ENCODE results near the gene P2RY1.

Gene P2RY1

DNA sequence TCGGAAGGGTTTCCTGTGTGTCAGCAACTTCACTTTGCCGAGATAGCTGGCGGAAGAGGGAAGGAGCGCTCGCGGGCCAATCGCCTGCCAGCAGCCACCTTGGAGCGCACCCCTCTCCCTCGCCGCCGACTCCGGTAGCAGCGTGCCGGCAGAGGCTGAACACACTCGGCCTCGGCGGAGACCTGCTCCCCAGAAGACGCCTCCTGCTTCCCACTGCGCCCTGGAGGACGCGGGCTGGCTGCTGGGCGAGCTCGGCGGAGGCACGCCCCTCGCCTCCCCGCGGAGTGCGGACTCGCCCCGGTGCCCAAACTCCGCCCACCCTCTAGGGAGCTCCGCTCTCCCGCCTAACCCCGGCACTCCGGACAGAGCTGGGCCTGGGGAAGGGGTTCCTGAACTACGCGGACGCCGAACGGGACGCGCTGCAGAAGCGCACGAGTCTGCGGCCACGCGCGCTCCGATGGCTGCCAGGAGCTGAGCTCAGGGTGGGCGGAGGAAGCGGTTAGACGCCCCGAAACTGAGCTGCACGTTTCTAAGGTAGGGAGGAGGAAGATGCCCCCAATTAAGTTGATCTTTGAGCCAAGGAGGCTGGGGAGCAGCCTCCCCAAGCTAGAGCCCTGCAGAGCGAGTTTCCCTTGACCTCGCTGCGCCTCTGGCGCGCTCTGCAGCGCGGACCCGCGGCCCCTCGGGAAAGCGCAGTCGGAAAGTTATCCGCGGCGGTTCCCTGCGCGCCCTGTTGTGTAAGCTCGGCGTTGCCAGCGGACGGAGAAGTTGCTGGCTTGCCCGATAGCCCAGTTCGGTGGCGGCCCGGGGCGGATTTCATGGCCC lies at the start of gene P2RY1:
Gene P2RY1, plus strand, starts transcription at position 356 of the 825 bp plus-strand sequence. CDS start 652 bp downstream, outside the sequence.
- peak; percentile 7 for DNase-seq

- no peak for DNase-seq
Measured at GRCh38 chr3:152786977-152787681, 47.8 kb upstream of the P2RY1 start.

DNA sequence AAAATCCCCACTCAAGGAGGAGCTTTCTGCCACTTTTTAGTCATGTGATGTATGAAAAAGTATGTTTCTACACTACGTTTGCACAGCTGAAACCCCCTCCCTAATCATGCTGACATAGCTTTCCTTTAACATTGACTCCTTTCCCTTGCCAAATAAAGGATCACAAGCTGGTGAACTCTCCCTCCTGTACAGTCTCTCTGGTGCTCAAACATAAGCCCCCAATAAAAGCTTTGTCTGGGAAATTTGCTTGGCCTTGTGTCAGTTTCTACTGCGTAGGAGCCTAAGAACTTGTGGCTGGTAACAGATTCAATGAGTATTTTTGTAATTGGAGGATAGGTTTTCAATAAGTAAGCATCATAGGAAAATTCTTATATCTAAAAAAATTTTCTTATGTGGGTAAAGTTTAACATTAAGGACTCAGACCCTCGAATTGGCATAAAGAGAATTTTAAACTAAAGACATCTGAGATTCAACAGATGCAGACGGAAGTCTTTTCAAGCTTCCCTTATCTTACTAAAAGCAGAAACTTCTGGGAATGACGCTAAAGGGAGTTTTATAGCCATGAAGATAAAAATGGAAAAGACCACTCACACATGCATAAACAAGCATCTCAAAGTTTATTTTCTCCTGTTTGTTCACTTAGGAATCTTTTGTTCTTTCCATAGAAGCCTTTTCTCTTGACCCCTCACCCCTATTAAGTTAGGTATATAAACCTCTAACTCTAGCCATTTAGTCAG lies 44.1 kb upstream of the P2RY1 start:
- DNase-seq: no peak

DNA sequence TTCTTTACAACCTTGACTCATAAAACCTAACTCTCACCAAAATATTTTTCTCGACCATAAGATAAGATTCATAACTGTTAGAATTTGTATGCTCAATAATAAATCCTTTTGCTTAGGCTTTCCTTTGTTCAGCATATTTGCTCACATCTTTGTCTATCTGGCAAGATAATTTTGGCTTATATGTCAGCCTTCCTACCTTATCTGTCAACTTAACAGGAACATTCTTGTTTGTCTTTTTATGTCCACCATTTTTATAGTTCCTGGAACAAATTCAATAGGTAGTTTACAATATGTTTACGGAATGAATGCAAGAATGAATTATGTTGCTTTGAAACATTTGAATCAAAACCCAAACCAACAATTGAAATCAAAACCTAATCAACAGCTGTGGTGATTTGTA lies 41.0 kb upstream of the P2RY1 start:
- DNase-seq: no peak

DNA sequence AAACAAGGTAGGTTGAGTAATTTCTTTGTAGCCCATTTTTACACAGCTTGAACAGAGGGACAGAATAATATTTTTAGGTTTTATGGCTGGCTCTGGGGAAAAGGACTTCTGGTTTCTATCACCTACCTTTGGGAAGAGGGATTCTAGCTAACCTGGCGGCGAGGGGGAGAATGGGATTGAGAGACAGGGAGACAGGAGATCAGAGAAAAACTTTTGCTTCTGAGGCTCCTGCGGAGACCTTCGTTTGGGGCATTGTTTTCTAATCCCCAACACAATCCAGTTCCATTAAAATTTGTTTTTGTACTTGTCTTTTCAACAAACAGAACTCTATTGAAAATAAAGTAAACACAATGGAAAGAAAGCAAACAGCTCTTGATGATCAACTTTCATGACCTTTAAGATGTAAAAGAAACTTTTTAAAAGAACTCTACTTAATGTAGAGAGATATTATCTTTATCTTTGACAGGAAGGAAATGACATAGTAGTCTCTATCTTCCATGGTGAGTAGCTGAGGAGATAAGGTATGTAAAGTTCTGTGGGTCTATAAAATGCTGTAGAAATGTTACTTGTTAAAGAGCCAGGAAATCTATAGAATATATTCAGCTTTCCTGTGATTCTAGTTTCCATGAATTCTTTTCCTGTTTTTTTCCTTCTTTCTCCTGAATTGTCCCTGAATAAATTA lies 37.0 kb upstream of the P2RY1 start:
- DNase-seq: no peak

- DNase-seq: no peak
Measured at GRCh38 chr3:152811974-152812760, 22.8 kb upstream of the P2RY1 start.

- DNase-seq: no peak
Measured at GRCh38 chr3:152817400-152817799, 17.5 kb upstream of the P2RY1 start.

- no peak for DNase-seq
Measured at GRCh38 chr3:152818027-152818426, 16.9 kb upstream of the P2RY1 start.

DNA sequence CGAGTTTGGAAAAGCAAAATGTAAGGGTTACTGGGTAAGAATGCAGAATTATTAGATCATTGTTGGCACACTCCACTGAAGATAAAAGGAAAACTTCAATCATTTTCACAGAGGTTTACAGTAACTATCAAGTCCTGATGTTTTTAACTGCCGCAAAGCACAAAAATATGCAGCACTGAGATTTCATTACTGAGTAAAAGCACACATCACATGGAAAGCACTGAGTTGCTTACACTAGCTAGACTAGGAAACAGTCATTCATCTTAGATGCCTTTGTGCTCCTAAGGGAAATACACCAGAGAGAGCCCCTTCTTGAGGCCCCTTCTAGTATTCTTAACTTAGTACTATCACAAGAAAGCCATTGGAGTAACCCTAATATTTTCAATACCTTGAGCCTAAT lies 11.8 kb upstream of the P2RY1 start:
- DNase-seq: no peak

- no peak for DNase-seq
Measured at GRCh38 chr3:152823781-152824180, 11.2 kb upstream of the P2RY1 start.

- DNase-seq: no peak
Measured at GRCh38 chr3:152825566-152825965, 9.4 kb upstream of the P2RY1 start.

DNA sequence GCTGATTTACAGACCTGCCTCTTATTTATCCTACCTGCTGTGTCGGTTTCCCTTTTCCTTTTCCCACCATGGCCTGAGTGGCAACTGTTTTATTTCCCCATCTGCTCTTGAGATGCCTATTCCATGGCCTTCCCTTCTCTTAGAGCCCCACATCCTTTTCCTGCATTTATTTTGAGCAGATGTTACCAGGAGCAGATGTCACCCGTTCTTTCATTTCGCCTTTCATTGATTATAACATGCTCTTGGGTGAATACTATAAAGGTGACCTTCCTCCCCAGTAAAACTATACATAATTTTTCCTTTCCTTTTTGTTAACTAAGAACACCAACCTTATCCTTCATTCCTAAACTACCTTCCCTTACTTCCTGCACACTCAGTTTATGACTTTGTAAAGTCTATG lies 8.5 kb upstream of the P2RY1 start:
- no peak for DNase-seq

DNA sequence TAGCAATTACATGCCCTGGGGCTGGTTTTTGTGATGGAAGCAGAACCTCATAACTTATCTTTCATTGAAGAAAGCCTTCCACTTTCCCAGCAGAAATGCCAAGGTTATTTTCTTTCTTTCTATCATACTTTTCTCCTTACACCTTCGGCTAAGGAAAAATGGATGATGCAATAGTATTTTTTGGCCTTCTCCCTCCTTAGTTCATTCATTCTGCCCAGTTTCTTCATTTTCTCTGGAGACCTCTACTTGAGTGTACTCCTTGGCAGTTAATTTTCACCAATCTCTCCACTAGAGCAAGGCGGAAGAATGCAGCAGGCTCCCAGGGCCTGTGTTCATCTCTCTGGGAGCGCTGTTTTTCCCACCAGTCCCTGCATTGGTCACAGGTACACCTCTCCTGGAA lies 7.6 kb upstream of the P2RY1 start:
- no peak for DNase-seq

DNA sequence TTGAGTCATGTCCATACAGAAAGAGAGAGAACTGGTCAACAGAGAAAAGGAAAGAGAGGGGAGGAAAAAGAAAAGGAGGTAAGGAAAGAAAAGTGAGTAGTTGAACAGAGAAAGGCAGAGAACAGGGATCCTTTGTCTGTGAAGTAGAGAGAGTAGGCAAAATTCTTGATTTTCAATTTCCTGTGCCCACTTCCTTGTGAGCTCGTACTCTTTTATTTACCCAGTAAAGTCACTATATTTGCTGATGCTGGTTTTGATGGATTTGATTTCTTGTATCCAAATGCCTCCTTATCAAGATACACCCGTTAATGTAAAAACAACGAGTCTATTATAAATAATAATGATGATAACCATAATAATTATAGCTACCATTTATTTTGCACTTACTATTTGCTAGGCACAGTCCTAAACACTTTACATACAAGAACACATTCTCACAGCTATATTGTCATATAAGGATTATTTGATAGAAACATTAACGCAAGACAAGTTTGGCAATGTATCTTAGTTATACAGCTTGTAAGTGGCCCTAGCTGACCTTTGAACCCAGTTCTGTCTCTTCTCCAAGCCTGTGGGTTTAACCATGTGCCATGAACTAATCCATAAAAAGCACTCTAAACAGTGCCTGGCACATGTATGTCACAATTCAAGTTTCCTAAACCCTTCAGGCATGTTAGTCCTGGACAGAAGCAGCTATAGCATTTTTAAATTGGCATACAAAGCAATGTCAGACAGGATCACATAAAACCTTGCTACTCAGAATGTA lies 6.7 kb upstream of the P2RY1 start:
- DNase-seq: no peak

GRCh38 chr3:152830245-152830644 lies 4.7 kb upstream of the P2RY1 start:
- DNase-seq: no peak

GRCh38 chr3:152832046-152832445 lies 2.9 kb upstream of the P2RY1 start:
- no peak for DNase-seq

GRCh38 chr3:152833089-152833488 lies 1.8 kb upstream of the P2RY1 start:
- DNase-seq: no peak

GRCh38 chr3:152834191-152834775 lies 648 bp upstream of the P2RY1 start:
- DNase-seq: no peak

- DNase-seq: no peak
Measured at GRCh38 chr3:152835601-152836102, 721 bp downstream of the P2RY1 start.

DNA sequence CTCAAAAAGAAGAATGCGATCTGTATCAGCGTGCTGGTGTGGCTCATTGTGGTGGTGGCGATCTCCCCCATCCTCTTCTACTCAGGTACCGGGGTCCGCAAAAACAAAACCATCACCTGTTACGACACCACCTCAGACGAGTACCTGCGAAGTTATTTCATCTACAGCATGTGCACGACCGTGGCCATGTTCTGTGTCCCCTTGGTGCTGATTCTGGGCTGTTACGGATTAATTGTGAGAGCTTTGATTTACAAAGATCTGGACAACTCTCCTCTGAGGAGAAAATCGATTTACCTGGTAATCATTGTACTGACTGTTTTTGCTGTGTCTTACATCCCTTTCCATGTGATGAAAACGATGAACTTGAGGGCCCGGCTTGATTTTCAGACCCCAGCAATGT lies 1.3 kb downstream of the P2RY1 start:
- no peak for DNase-seq

DNA sequence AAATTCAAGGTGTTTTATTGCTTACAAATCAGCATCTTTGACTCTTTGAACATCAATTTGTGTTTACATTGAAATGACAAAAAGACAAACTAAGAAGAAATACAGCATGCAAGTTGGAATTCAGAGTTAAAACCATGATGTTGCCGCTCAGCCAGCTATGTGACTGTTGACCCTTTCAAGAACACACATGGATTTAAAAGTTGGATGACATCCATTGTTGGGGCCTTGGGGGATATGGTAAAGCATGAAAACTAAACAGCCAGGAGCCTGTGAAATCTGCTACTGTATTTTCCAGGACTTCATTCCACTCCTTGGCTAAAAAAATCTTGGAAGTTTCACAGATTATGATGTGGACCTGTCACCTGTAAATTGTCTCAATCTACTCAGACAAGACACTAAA lies 4.6 kb downstream of the P2RY1 start:
- DNase-seq: no peak

Data from DMS79 treated with DMSO at 0.1 percent for 48 hours (cell line).